ENCODE measurements around the gene TEP1.

The TEP1 gene

GRCh38 chr14:20329355-20329754 lies 83.9 kb downstream of the TEP1 start:
- FAIRE-seq (no peak), DNase-seq (ENCODE audit: insufficient read length, low spot score) (no peak)
- TF ChIP-seq POLR2A (IDR thresholded peaks at IDR 0.05; ENCODE audit: low read depth, low read length) = no peak

GRCh38 chr14:20328705-20329104 lies 84.6 kb downstream of the TEP1 start:
- TF ChIP-seq POLR2A (IDR thresholded peaks at IDR 0.05; ENCODE audit: low read depth, low read length) = no peak
- FAIRE-seq (no peak), DNase-seq (ENCODE audit: insufficient read length, low spot score) (no peak)

- FAIRE-seq (no peak), DNase-seq (ENCODE audit: insufficient read length, low spot score) (no peak)
- TF ChIP-seq POLR2A (IDR thresholded peaks at IDR 0.05; ENCODE audit: low read depth, low read length) = no peak
Observed at GRCh38 chr14:20327005-20327869, 86.1 kb downstream of the TEP1 start.

GRCh38 chr14:20317720-20318119 lies 95.6 kb downstream of the TEP1 start:
- FAIRE-seq = no peak
- no peak for TF ChIP-seq POLR2A (IDR thresholded peaks at IDR 0.05; ENCODE audit: low read depth, low read length)
- no peak for DNase-seq (ENCODE audit: insufficient read length, low spot score)
